HCT116 (cell line): ENCODE results near the gene FN3K. TPM values are rescaled to one million over a fixed set of nuclear protein-coding genes. Genes with fewer than 3 reads are reported as not detected.
A peak's percentile ranks its signal among the peaks of the same experiment; 100 is the strongest.

Experiments
- ATAC-seq: fragments of 200-7000 bp; cut with Tn5 transposase; 2 replicates; pipeline ENCODE4 v1.9.1; 2020; ENCODE audit warnings: mild to moderate bottlenecking, moderate library complexity
- BruUV-seq: library from RNA; stranded (reverse); fragments of 400-500 nt; replicated peaks from 2 replicates; lab custom pipeline; 2021; lab: Mats Ljungman, UMichigan
- CTCF ChIA-PET: fragments of 300-600 bp; sonication (Branson Sonifier 250); formaldehyde crosslinking; loops from one replicate; lab custom pipeline; 2021; ENCODE audit warnings: antibody characterized with exemption; lab: Charles Lee
- POLR2A ChIA-PET: fragments of 300-600, 350-600 bp; sonication (Branson Sonifier 250); formaldehyde crosslinking; loops from one replicate; lab custom pipeline; 2021; ENCODE audit warnings: antibody characterized with exemption; lab: Charles Lee
- RAD21 ChIA-PET, 2 experiments: fragments of 300-600 bp; sonication (Branson Sonifier 250); formaldehyde crosslinking; loops; one replicate each; lab custom pipeline; 2023; ENCODE audit warnings: low total read pairs in 2 of 2; ENCODE audit not compliant: uncharacterized antibody in 2 of 2, unreplicated experiment in 2 of 2, low non-redundant PET in 1 of 2; lab: Charles Lee
- DNase-seq: peaks from one replicate; pipeline ENCODE4 v3.0.0-alpha.2; 2010; ENCODE audit warnings: low read depth, low spot score
- H2AFZ ChIP-seq: fragments of 200-600 bp; shearing (Covaris generic), sonication (generic); 2 replicates; pipeline ENCODE4 v1.6.1; 2017; ENCODE audit warnings: low read depth, mixed run types, mixed read lengths, antibody characterized with exemption, low read length; ENCODE audit not compliant: poor library complexity, severe bottlenecking
- H3K27ac ChIP-seq: 2 replicates; pipeline ENCODE4 v1.5.1; 2012; ENCODE audit warnings: low read depth, low read length
- H3K27me3 ChIP-seq: fragments of 200-600 bp; sonication (generic); 2 replicates; pipeline ENCODE4 v1.6.1; 2016; ENCODE audit warnings: mixed run types, low read length, mixed read lengths; ENCODE audit not compliant: insufficient read depth
- H3K36me3 ChIP-seq, 2 experiments: fragments of 200-500 bp in 1 of 2; fragments of 200-600 bp in 1 of 2; sonication (Bioruptor generic) in 1 of 2; sonication (generic) in 1 of 2; 2 replicates each; pipeline versions ENCODE4 v1.5.1 to v1.6.1; 2014 to 2016; ENCODE audit warnings: low read length in 2 of 2, inconsistent platforms in 1 of 2, mixed read lengths in 1 of 2, mixed run types in 1 of 2; ENCODE audit not compliant: insufficient read depth in 2 of 2, control insufficient read depth in 1 of 2
- H3K4me1 ChIP-seq, 2 experiments: fragments of 200-600 bp in 1 of 2; sonication (generic) in 1 of 2; 2 replicates each; pipeline versions ENCODE4 v1.5.1 to v1.6.1; 2012 to 2017; ENCODE audit warnings: low read length in 2 of 2, inconsistent platforms in 1 of 2, mild to moderate bottlenecking in 1 of 2, mixed read lengths in 1 of 2, mixed run types in 1 of 2, moderate library complexity in 1 of 2; ENCODE audit not compliant: insufficient read depth in 2 of 2, control insufficient read depth in 1 of 2
- H3K4me2 ChIP-seq: fragments of 200-600 bp; sonication (generic); 2 replicates; pipeline ENCODE4 v1.6.1; 2017; ENCODE audit warnings: mixed run types, low read length, mixed read lengths
- H3K4me3 ChIP-seq, 2 experiments: fragments of 200-600 bp in 1 of 2; sonication (generic) in 1 of 2; replicated peaks in 1 of 2; 2 replicates each; pipeline ENCODE4 v1.5.1; 2011 to 2016; ENCODE audit warnings: low read length in 2 of 2, control low read depth in 1 of 2, low read depth in 1 of 2, mild to moderate bottlenecking in 1 of 2, mixed read lengths in 1 of 2, mixed run types in 1 of 2
- H3K79me2 ChIP-seq: fragments of 200-600 bp; sonication (generic); 2 replicates; pipeline ENCODE4 v1.6.1; 2017; ENCODE audit warnings: mild to moderate bottlenecking, mixed run types, low read length, moderate library complexity, mixed read lengths; ENCODE audit not compliant: insufficient read depth
- H3K9ac ChIP-seq: fragments of 200-600 bp; sonication (generic); 2 replicates; pipeline ENCODE4 v1.6.1; 2016; ENCODE audit warnings: low read length, mixed read lengths
- H3K9me2 ChIP-seq: fragments of 200-600 bp; sonication (generic), shearing (Covaris generic); 2 replicates; pipeline ENCODE4 v1.6.1; 2017; ENCODE audit warnings: mixed run types, mild to moderate bottlenecking, moderate library complexity; ENCODE audit not compliant: insufficient read depth
- H3K9me3 ChIP-seq, 2 experiments: fragments of 200-500 bp in 1 of 2; fragments of 200-600 bp in 1 of 2; sonication (Bioruptor generic) in 1 of 2; sonication (generic) in 1 of 2; 2 replicates each; pipeline ENCODE4 v1.6.1; 2014 to 2017; ENCODE audit warnings: low read length in 2 of 2, mixed read lengths in 2 of 2, inconsistent platforms in 1 of 2, low read depth in 1 of 2, mild to moderate bottlenecking in 1 of 2, mixed run types in 1 of 2, moderate library complexity in 1 of 2; ENCODE audit not compliant: control insufficient read depth in 1 of 2, insufficient read depth in 1 of 2
- H4K20me1 ChIP-seq: fragments of 200-600 bp; sonication (generic), shearing (Covaris generic); 2 replicates; pipeline ENCODE4 v1.6.1; 2017; ENCODE audit warnings: mixed run types, mild to moderate bottlenecking, moderate library complexity; ENCODE audit not compliant: insufficient read depth
- ATF3 ChIP-seq: IDR thresholded peaks from 2 replicates; pipeline ENCODE4 v1.6.1; 2012
- CEBPB ChIP-seq: IDR thresholded peaks from 2 replicates; pipeline ENCODE4 v1.6.1; 2012; ENCODE audit warnings: low read depth
- EGR1 ChIP-seq: IDR thresholded peaks from 2 replicates; pipeline ENCODE4 v1.6.1; 2012; ENCODE audit warnings: low read depth
- POLR2A ChIP-seq: IDR thresholded peaks from 2 replicates; pipeline ENCODE4 v1.7.0; 2011; ENCODE audit warnings: borderline replicate concordance; ENCODE audit not compliant: insufficient read depth, insufficient read length; ENCODE audit errors: extremely low read depth
- POLR2AphosphoS5 ChIP-seq: IDR thresholded peaks from 2 replicates; pipeline ENCODE4 v1.6.1; 2011; ENCODE audit warnings: mild to moderate bottlenecking, low read depth, low read length, moderate library complexity
- REST ChIP-seq: IDR thresholded peaks from 2 replicates; pipeline ENCODE4 v1.6.1; 2012; ENCODE audit warnings: low read depth
- SIN3A ChIP-seq: IDR thresholded peaks from 2 replicates; pipeline ENCODE4 v1.6.1; 2012; ENCODE audit warnings: low read depth
- SP1 ChIP-seq: IDR thresholded peaks from 2 replicates; pipeline ENCODE4 v1.6.1; 2012; ENCODE audit warnings: low read depth
- TCF7L2 ChIP-seq: IDR thresholded peaks from 2 replicates; pipeline ENCODE4 v1.7.0; 2011; ENCODE audit warnings: borderline replicate concordance, inconsistent platforms; ENCODE audit not compliant: insufficient read depth, insufficient read length; ENCODE audit errors: extremely low read depth
- YY1 ChIP-seq: IDR thresholded peaks from 2 replicates; pipeline ENCODE4 v1.6.1; 2011; ENCODE audit warnings: low read length, low read depth, moderate library complexity, mild to moderate bottlenecking; ENCODE audit not compliant: insufficient replicate concordance; ENCODE audit errors: extremely low read depth
- ZBTB33 ChIP-seq: IDR thresholded peaks from 2 replicates; pipeline ENCODE4 v1.6.1; 2011; ENCODE audit warnings: mild to moderate bottlenecking, low read length, moderate library complexity; ENCODE audit not compliant: insufficient replicate concordance; ENCODE audit errors: extremely low read depth
- ZFX ChIP-seq: fragments of 450-650 bp; IDR thresholded peaks from 2 replicates; pipeline ENCODE4 v1.6.1; 2017
- intact Hi-C: fragments of 100-400 bp; cut with micrococcal nuclease; formaldehyde crosslinking; loops from 2 replicates; pipeline ENCODE4 v1.10.0; 2022
- total RNA-seq: library from RNA; stranded (reverse); gene quantifications from one replicate; pipeline ENCODE4 v1.2.1, GENCODE V29; 2021; ENCODE audit not compliant: unreplicated experiment

The FN3K gene
- total RNA-seq, 1 experiment from 2014 or later, result 9.9 TPM

- Histone ChIP-seq H3K4me1 (peaks cover 7 to 12% of the 10 kb centered on the region in 2 experiments; a peak in 3 of 4 replicates), H3K9me2 (no peaks in the 10 kb centered on the region), H3K36me3 (peaks cover 11 to 23% of the 10 kb centered on the region in 2 experiments), H2AFZ (peak within 1 kb of the TSS; percentile 90), H3K79me2 (peaks cover 25% of the 10 kb centered on the region), H3K27me3 (no peaks in the 10 kb centered on the region), H3K9ac (peak within 1 kb of the TSS; percentile 93), H4K20me1 (no peaks in the 10 kb centered on the region), H3K4me2 (peak within 1 kb of the TSS; percentile 99), H3K27ac (peak within 1 kb of the TSS; percentile 63), H3K4me3 (peak within 1 kb of the TSS; percentile 72 to 100), H3K9me3 (no peaks in the 10 kb centered on the region; a peak in 1 of 4 replicates)
- ATAC-seq (peak; percentile 90), DNase-seq (peak; percentile 89)
- CTCF ChIA-PET, result interaction anchor here (0.7 kb wide), 1 partner anchor 15 kb away, joined by 4 read pairs; no protein-coding TSS in a partner anchor
- POLR2A ChIA-PET, result interaction anchor here (0.6 to 1.2 kb wide), 10 partner anchors 9 to 1712 kb away, joined by 3 to 7 read pairs (median 4); no protein-coding TSS in a partner anchor
- BruUV-seq, result no TSS peak
- TF ChIP-seq POLR2A (peak; percentile 34), TCF7L2 (no peak), EGR1 (no peak), SIN3A (0 out of 2 replicates have a peak, but pooled peaks have one; percentile 52), REST (no peak), YY1 (peak; percentile 85), ZBTB33 (peak; percentile 87), CEBPB (no peak), POLR2AphosphoS5 (peak; percentile 92), SP1 (peak; percentile 61), ZFX (peak; percentile 89; the same call in 1 of the 2 replicates), ATF3 (no peak)
- intact Hi-C loops, result loop anchor here (5.0 kb wide), 1 partner anchor 36 kb away; the partner anchor contains the start of gene TBCD
- RAD21 ChIA-PET, result interaction anchor here (0.6 to 0.7 kb wide), 3 partner anchors 17 to 855 kb away, joined by 3 to 5 read pairs (median 4); no protein-coding TSS in a partner anchor
Measured at GRCh38 chr17:82716203-82717010, 19.0 kb upstream of the FN3K start, which contains the start of gene FN3KRP. Gene FN3KRP, plus strand, starts transcription at chr17:82716706. Its CDS starts 50 bp downstream, at chr17:82716756.
